Fibroblast of mammary gland (primary cell): ENCODE data around the gene MRPL53.
"Not testable (repeated sequence)": the region's sequence is repeated elsewhere in the genome, so short reads cannot be mapped to it uniquely, and the experiment has no call there.

Source experiments
- DNase-seq: peaks from one replicate; pipeline ENCODE4 v3.0.0-alpha.2; 2010; ENCODE audit warnings: low read depth
- H3K4me3 ChIP-seq: 2 replicates; pipeline ENCODE4 v1.5.1; 2011; ENCODE audit warnings: low read depth, mild to moderate bottlenecking, low read length, moderate library complexity; ENCODE audit not compliant: control insufficient read depth
- TF ChIP-seq, protein P1 (sequence below): conservative IDR thresholded peaks from 2 replicates; pipeline ENCODE4 v1.5.1; 2011; ENCODE audit warnings: low read depth, low read length, inconsistent platforms; ENCODE audit not compliant: control insufficient read depth, insufficient read depth

Gene MRPL53

GRCh38 chr2:74454654-74455511 lies 17.6 kb downstream of the MRPL53 start, which contains the start of gene INO80B:
TSS of gene INO80B (plus strand) at chr2:74455087. CDS start at chr2:74455117, 30 bp downstream.
- TF ChIP-seq, protein P1, sequence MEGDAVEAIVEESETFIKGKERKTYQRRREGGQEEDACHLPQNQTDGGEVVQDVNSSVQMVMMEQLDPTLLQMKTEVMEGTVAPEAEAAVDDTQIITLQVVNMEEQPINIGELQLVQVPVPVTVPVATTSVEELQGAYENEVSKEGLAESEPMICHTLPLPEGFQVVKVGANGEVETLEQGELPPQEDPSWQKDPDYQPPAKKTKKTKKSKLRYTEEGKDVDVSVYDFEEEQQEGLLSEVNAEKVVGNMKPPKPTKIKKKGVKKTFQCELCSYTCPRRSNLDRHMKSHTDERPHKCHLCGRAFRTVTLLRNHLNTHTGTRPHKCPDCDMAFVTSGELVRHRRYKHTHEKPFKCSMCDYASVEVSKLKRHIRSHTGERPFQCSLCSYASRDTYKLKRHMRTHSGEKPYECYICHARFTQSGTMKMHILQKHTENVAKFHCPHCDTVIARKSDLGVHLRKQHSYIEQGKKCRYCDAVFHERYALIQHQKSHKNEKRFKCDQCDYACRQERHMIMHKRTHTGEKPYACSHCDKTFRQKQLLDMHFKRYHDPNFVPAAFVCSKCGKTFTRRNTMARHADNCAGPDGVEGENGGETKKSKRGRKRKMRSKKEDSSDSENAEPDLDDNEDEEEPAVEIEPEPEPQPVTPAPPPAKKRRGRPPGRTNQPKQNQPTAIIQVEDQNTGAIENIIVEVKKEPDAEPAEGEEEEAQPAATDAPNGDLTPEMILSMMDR: no peak
- peak within 1 kb of the TSS; percentile 94 for H3K4me3 ChIP-seq
- peak; percentile 99 for DNase-seq

DNA sequence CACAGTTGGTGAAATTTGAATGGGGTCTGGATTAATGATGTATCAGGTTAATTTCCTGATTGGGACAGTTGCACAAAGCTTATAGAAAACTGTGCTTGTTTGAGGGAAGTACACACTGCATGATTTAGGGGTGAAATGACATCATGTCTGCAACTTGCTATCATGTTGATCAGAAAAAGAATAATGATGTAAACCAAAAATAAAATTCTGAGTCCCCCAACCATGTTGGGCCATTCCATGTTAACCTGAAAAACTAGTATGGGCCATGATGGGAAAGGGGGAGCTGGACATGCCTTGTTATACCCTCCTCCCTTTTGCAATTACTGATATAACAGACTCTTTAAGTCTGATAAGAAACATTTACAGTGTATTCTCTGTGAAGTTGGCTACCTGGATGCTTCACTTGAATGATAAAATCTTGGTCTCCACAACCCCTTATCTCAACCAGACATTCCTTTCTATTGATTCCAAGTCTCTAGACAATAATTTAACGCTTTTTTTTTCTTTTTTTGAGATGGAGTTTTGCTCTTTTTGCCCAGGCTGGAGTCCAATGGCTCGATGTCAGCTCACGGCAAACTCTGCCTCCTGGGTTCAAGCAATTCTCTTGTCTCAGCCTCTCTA lies 21.8 kb downstream of the MRPL53 start:
- H3K4me3 ChIP-seq: no peak overlapping the region
- TF ChIP-seq, protein P1: no peak
- DNase-seq: no peak

DNA sequence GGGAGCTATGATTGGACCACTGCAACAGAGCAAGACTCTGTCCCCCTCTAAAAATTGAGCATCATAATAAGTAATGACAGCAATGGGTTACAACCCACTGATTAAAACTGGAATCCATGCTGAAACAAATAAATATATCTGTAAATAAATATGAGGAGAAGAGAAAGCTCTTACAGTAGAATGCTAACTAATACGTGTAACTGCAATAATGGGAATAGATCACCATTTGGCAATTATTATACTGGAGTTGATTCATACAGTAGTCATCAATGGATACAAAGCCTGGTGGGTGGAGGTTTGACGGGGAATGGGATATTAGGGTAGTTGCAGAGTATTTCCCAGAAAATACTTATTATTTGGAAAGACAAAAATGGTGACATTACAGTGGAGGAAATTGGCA lies 23.7 kb downstream of the MRPL53 start:
- TF ChIP-seq, protein P1: no peak
- DNase-seq: peak; percentile 74
- H3K4me3 ChIP-seq: no peak overlapping the region

DNA sequence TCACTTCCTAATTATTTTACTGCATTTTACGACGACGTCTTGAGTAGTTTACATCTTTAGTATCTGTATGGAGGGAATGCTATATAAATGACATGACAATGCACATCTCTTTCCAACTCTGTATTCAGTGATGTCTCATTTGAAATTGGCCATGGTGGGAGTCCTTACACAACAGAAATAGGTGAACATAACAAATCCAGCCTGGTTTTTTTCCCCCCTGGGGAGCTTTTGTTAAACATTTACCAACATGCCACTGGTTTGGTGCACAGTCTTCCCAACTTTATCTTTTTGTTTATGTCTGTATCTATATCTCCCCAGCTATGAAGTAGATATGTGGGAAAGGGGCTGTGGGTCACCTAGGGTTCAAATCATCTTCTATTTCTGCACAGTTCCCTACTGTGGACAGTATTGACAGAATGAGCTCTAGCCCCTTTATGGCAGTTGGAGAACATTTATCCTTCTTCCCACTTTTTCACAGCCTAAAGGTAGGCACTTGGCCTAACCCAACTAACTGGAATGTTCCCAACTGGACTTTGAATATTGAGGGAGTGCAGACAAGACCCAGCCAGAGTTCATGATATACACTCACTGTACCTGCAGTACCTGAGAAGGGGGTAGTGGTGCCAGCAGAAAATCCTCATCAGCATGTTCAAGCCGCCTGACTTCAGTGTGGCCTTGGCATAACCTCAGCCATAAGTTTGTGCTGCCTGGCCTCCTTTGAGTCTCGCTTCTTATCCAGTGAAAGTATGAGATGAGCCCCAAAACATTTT lies 25.1 kb downstream of the MRPL53 start:
- TF ChIP-seq, protein P1: no peak
- no peak for DNase-seq

DNA sequence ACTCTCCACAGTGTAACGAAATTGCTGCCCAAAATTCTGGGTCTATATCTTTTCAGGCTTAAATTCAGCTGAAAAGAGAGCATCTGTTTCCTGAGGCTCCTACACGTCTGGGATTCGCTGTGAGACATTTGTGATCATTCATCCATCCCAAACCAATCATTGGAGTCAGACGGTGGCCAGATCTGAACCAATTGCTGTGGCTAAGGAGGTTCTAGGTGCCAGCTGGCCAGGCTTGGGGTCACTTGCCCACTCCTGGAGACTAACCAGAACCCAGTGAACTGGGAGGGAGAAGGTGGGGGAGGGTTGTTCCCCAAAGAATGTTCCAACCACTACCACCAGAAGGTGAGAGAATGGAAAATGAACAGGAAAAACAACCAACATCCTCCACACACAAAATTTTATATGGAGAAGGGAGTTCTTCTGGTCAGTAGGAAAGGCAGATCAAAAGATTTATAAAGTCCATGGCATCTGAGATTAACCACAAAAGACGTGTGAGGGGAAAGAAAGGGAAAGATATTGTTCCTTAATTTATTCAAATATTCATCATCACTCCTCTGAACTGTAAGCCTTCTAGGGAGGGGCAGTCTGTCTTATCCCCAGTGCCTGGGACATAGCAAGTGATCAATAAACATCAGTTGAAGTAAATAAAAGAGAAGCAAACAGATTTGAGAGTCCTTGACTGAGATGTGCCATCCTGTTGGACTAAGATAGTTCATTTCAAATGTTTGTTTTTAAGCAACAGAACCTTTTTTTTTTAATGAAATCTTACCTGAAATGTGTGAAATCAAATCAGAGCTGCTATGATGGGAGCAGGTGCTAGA lies 27.8 kb downstream of the MRPL53 start:
- DNase-seq: no peak
- TF ChIP-seq, protein P1: no peak
- H3K4me3 ChIP-seq: no peak overlapping the region

More for the DNA sequence above, 25.1 kb downstream of the MRPL53 start:
- no peak overlapping the region for H3K4me3 ChIP-seq

DNA sequence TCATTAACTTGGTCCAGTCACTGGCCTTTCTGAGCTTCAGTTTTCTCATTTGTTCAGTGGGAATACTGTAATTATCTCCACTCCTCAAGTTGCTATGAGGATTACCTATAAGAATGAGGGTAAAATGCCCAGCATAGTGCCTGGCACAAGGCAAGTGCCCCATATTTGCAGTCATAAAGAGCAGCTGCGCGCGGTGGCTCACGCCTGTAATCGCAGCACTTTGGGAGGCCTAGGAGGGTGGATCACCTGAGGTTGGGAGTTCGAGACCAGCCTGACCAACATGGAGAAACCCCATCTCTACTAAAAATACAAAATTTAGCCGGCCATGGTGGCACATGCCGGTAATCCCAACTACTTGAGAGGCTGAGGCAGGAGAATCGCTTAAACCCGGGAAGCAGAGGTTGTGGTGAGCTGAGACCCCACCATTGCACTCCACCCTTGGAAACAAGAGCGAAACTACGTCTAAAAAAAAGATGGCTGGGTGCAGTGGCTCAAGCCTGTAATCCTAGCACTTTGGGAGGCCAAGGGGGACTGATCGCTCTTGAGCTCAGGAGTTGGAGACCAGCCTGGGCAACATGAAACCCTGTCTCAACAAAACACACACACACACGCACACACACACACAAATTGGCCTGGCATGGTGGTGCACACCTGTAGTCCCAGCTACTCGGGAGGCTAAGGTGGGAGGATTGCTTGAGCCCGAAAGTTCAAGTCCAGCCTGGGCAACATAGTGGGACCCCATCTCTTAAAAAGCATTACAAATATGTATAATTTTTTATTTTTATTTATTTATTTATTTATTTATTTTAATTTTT lies 29.8 kb downstream of the MRPL53 start:
- not testable (repeated sequence) for H3K4me3 ChIP-seq, DNase-seq
